ENCODE data around the gene ABHD5. TPM values are rescaled to one million over a fixed set of nuclear protein-coding genes. Genes with fewer than 3 reads are reported as not detected.

The ABHD5 gene
- total and polyA plus RNA-seq, 2 of the 13 experiments (the other 11 are each of a cell fraction or from before 2014, with no cell fraction given), result 4.5 to 13.3 TPM

DNA sequence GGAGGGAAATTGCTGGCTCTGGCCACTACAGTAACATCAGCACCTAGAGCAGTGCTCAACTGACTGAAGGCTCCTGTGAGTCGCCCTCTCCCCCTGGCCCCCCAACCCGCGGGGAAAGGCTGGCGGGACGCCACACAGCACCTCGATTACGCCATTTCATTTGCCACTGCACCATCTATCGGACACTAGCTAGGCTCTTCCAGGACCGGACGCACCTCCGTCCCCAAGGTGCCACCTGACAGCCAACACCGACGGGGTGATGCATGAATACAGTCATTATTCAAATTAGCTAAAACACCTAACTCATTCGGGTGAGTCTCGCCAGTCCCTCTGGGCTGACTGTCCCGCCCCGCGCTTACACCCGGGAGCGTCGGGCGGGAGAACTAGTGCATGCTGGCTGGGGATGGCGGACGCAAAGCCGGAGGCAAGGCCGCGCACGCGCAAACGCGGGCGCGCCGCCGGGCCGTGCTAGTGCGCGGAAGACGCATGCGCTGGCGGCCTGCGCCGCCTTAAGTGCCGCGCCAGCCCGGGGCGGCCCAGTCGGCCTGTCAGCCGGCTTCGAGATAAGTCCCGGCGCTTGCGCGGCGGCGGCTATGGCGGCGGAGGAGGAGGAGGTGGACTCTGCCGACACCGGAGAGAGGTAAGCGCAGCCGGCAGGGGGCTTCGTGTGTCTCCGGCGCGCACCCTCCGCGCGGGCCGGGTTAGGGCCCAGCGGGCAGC is at the start of gene ABHD5 (continued):
- TF ChIP-seq EP300 (IDR thresholded peaks at IDR 0.05; ENCODE audit: low read depth in 2 of 2, low read length in 2 of 2) (0 out of 4 replicates have a peak, but pooled peaks of 1 of the 2 experiments have one; percentile 14), EP300 (CRISPR knock-in tag; IDR thresholded peaks at IDR 0.05; ENCODE audit: borderline replicate concordance) (peak; percentile 44; the same call in 1 of the 2 replicates), TOE1 (CRISPR knock-in tag; IDR thresholded peaks at IDR 0.05) (peak; percentile 95; the same call in 1 of the 2 replicates), ZNF773 (CRISPR knock-in tag; IDR thresholded peaks at IDR 0.05; ENCODE audit: borderline replicate concordance) (peak; percentile 79; the same call in 1 of the 2 replicates), ZNF121 (CRISPR knock-in tag; IDR thresholded peaks at IDR 0.05) (no peak; the same call in 1 of the 2 replicates), MAF1 (CRISPR knock-in tag; IDR thresholded peaks at IDR 0.05; ENCODE audit: borderline replicate concordance) (no peak), NCOA5 (CRISPR knock-in tag; IDR thresholded peaks at IDR 0.05) (no peak), ZNF451 (CRISPR knock-in tag; IDR thresholded peaks at IDR 0.05) (peak; percentile 88), CENPT (CRISPR knock-in tag; IDR thresholded peaks at IDR 0.05; ENCODE audit: low read depth) (no peak; the same call in 1 of the 2 replicates), MED13 (CRISPR knock-in tag; IDR thresholded peaks at IDR 0.05) (no peak), NCOA2 (CRISPR knock-in tag; IDR thresholded peaks at IDR 0.05) (peak; percentile 66), PAXIP1 (CRISPR knock-in tag; conservative IDR thresholded peaks at IDR 0.05) (peak; percentile 54), KLF12 (CRISPR knock-in tag; IDR thresholded peaks at IDR 0.05; ENCODE audit: borderline replicate concordance) (no peak), ELF3 (CRISPR knock-in tag; IDR thresholded peaks at IDR 0.05) (0 out of 2 replicates have a peak, but pooled peaks have one; percentile 64), ZNF652 (CRISPR knock-in tag; IDR thresholded peaks at IDR 0.05; ENCODE audit: borderline replicate concordance, low read depth) (no peak), MYC (CRISPR knock-in tag; IDR thresholded peaks at IDR 0.05; ENCODE audit: borderline replicate concordance) (peak; percentile 55; the same call in 1 of the 2 replicates), ZNF256 (CRISPR knock-in tag; conservative IDR thresholded peaks at IDR 0.05) (no peak), SIX1 (CRISPR knock-in tag; IDR thresholded peaks at IDR 0.05; ENCODE audit: borderline replicate concordance) (0 out of 2 replicates have a peak, but pooled peaks have one; percentile 28)
- TF ChIP-seq, protein P1, sequence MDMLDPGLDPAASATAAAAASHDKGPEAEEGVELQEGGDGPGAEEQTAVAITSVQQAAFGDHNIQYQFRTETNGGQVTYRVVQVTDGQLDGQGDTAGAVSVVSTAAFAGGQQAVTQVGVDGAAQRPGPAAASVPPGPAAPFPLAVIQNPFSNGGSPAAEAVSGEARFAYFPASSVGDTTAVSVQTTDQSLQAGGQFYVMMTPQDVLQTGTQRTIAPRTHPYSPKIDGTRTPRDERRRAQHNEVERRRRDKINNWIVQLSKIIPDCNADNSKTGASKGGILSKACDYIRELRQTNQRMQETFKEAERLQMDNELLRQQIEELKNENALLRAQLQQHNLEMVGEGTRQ (IDR thresholded peaks at IDR 0.05; ENCODE audit: low read depth, low read length), result no peak
- TF ChIP-seq, protein P1 (CRISPR knock-in tag; IDR thresholded peaks at IDR 0.05; ENCODE audit: borderline replicate concordance), result no peak

Measured in HepG2 (cell line).